HAP-1 (cell line): ENCODE data around the gene PAX8.

ENCODE experiments used
- DNase-seq, 2 experiments: peaks; one replicate each; pipeline ENCODE4 v3.0.0-alpha.2; 2016 to 2020; ENCODE audit warnings: low spot score in 2 of 2
- H3K27me3 ChIP-seq: fragments of 250-450 bp; sonication (Bioruptor Pico); 2 replicates; pipeline ENCODE4 v1.5.1; 2020; ENCODE audit warnings: low read depth, mild to moderate bottlenecking, moderate library complexity
- H3K36me3 ChIP-seq: fragments of 250-450 bp; sonication (Bioruptor Pico); replicated peaks from 2 replicates; pipeline ENCODE4 v1.5.1; 2020; ENCODE audit warnings: mild to moderate bottlenecking
- H3K4me1 ChIP-seq: fragments of 250-450 bp; sonication (Bioruptor Pico); 2 replicates; pipeline ENCODE4 v1.5.1; 2020; ENCODE audit warnings: mild to moderate bottlenecking
- H3K4me3 ChIP-seq: fragments of 250-450 bp; sonication (Bioruptor Pico); 2 replicates; pipeline ENCODE4 v1.5.1; 2020; ENCODE audit warnings: mild to moderate bottlenecking, moderate library complexity
- H3K9me3 ChIP-seq: fragments of 250-450 bp; sonication (Bioruptor Pico); 2 replicates; pipeline ENCODE4 v1.5.1; 2020; ENCODE audit warnings: mild to moderate bottlenecking, moderate library complexity
- in situ Hi-C: fragments of 300-500 bp; cut with MboI; formaldehyde crosslinking; loops from 3 replicates; pipeline ENCODE4 v1.14.3; 2020; ENCODE audit warnings: low sequenced_read_pairs, inconsistent platforms, mixed read lengths

The PAX8 gene

DNA sequence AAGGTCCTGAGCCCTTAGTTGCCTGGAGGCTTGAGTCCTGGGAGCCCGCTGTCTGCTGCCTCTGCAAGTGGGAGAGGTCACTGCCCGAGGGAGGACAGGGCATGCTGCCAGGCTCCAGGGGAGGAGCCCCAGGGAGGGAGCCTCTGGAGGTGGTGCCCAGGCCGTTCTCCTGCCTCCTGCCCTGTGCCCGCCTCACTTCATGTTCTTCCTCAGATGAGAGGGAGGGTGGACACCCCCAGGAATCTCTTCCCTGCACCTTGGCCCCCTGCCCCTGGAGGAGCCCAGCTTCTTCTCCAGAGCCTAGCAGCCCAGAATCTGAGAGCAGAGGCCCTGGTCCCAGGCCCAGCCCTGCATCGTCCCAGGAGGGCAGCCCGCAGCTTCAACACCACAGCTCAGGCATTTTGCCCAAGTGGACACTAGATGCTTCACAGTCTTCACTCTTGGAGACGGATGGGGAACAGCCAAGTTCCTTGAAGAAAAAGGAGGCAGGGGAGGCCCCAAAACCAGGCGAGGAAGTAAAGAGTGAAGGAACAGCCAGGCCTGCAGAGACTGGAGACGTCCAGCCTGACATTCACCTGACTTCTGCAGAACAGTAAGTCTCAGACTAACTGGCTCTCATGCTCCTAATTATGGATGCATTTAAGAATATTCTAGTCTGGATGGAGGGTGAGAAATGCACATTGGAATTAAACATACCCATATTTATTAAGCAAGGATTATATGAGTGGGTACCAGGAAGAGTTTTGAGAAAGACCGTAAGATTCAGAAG lies 92.9 kb downstream of the PAX8 start:
- Histone ChIP-seq H3K4me3 (no peak overlapping the region), H3K36me3 (no peaks in the 10 kb centered on the region), H3K4me1 (no peaks in the 10 kb centered on the region), H3K9me3 (no peaks in the 10 kb centered on the region), H3K27me3 (no peaks in the 10 kb centered on the region)
- no peak for DNase-seq
- in situ Hi-C loops, result no loop called here

DNA sequence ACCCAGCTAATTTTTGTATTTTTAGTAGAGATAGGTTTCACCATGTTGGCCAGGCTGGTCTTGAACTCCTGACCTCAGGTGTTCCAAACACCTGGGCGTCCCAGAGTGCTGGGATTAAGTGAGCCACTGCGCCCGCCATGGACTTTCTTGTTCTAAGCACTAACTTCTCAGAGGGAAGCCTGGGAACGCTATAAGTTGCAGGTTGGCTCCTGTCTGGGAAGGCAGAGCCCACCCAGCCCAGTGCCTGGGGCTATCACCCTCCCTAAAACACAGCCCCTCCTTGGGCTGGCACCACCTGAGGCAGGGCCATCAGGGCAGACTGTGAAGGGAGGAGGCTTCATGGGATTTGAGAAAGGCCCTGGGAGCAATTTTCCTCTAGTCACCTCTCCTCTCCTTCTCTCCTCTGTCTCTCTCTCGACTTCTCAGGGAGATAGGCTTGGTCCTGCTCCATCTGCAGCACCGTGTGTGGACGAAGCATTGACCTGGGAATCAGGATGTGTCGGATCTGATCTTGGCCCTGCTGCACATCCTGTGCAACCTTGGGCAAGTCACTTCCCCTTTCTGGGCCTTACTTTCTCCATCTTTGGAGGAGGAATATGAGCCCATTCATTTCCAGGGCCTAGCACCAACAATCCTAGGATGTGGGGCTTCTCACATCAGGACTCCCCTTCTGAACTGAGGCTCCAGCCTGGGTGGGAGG lies 94.0 kb downstream of the PAX8 start:
- H3K4me3 ChIP-seq, result no peak overlapping the region
- H3K4me1 ChIP-seq, result no peaks in the 10 kb centered on the region
- no peak for DNase-seq
- in situ Hi-C loops, result no loop called here
- H3K9me3 ChIP-seq, result no peaks in the 10 kb centered on the region
- H3K27me3 ChIP-seq, result no peaks in the 10 kb centered on the region
- H3K36me3 ChIP-seq, result no peaks in the 10 kb centered on the region

DNA sequence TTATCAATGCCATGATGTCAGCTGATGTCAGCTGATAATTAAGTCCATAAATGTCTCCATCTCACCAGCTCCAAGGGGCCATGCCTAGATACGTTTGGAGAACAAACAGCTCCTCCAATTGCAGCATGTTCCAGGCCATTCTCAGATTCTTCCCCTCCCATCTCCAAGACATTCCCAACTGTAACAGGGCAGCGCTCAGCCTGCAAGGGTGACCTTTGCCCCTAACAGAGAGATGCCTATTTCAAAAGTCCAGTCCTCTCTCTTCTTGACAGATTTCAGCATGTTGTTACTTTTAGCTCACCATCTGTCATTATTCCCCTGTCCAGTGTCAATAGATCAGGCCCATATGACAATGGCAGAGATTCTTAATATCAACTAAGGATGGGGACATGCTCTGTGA lies 95.0 kb downstream of the PAX8 start:
- Histone ChIP-seq H3K27me3 (no peaks in the 10 kb centered on the region), H3K4me3 (no peak overlapping the region), H3K9me3 (no peaks in the 10 kb centered on the region), H3K36me3 (no peaks in the 10 kb centered on the region), H3K4me1 (no peaks in the 10 kb centered on the region)
- no peak for DNase-seq
- in situ Hi-C loops, result no loop called here

DNA sequence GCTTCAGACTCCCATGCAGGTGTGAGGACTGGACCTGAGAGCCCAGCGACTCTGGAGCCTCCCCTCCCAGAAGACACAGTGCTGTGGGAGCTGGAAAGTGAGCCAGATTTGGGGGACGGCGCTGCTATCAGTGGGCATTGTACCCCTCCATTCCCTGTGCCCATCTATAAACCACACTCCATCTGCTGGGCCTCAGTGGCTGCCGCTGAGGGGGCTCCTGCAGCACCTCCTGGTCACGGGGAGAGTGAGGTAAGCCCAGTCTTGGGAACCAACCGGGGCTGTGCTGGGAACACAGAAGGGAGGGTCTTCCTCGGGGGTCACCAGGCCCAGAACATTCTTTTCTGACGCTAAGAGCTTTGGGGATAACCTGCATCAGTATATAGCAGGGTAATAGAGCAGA lies 95.5 kb downstream of the PAX8 start:
- H3K4me1 ChIP-seq, result no peaks in the 10 kb centered on the region
- in situ Hi-C loops, result no loop called here
- no peaks in the 10 kb centered on the region for H3K36me3 ChIP-seq
- DNase-seq, result no peak
- H3K9me3 ChIP-seq, result no peaks in the 10 kb centered on the region
- no peak overlapping the region for H3K4me3 ChIP-seq
- H3K27me3 ChIP-seq, result no peaks in the 10 kb centered on the region

DNA sequence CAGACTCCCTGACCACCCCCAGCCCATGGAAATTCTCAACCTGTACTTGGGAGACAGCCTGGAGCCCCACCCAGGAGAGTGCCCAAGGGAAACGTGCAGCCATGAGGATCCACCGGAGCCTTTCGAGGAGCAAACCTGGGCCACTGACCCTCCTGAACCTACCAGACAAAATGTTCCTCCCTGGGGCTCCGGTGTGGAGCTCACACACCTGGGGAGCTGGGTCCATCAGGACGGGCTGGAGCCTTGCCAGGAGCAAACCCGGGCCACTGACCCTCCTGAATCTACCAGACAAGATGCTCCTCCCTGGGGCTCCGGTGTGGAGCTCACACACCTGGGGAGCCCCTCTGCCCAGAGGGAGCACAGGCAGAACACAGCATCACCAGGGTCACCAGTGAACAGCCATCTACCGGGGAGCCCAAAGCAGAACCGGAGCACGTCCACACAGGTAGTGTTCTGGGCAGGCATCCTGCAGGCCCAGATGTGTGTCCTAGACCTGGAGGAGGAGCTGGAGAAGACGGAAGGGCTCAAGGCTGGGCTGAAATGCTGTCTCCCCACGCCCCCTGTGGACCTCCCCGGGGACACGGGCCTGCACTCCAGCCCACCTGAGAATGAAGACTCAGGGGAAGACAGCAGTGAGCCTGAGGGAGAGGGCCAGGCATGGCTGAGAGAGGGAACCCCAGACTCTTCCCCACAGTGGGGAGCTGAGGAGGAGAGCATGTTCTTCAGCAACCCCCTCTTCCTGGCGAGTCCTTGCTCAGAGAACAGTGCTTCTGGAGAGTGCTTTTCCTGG lies 96.1 kb downstream of the PAX8 start:
- no peak overlapping the region for H3K4me3 ChIP-seq
- no peaks in the 10 kb centered on the region for H3K4me1 ChIP-seq
- no peaks in the 10 kb centered on the region for H3K9me3 ChIP-seq
- in situ Hi-C loops, result no loop called here
- no peaks in the 10 kb centered on the region for H3K36me3 ChIP-seq
- H3K27me3 ChIP-seq, result no peaks in the 10 kb centered on the region
- no peak for DNase-seq

DNA sequence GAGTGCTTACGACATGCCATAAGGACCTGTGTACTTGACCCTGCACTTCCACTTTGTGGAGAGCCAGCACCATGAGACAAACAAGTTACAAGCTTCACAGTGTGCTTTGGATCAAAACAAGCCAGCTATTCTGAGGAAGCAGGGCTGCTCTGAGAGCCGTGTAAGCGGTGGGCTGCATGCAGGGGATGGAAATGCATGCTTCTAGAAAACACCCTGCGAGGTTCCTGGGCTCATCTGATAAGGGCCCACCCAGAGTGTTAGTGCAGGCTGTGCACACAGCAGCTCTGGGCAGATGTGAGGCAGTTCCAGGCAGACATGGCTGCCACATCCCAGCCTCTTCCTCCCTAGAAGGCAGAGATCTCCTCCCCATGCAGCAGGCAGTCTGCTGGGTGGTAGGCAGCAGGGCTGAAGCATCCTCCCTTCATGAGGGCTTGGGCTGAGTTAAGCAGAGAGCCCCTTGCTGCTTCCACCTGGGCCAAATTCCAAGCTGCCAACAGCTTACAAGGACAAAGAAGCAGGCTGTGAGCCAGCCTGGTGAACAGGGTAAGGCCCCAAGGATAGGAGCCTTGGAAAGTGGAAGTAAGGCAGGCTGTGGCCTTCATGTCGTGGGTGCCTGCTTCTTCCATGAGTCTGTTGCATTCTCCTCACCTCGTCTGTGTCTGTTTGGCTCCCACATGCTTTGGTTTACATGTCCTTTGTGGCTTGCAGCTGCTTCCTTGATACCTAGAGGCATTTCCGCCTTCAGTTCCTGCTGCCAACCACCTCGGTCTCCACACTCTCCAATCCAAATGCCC lies 97.3 kb downstream of the PAX8 start:
- no peaks in the 10 kb centered on the region for H3K36me3 ChIP-seq
- in situ Hi-C loops, result no loop called here
- no peaks in the 10 kb centered on the region for H3K4me1 ChIP-seq
- H3K9me3 ChIP-seq, result no peaks in the 10 kb centered on the region
- DNase-seq, result no peak
- H3K4me3 ChIP-seq, result no peak overlapping the region
- H3K27me3 ChIP-seq, result no peaks in the 10 kb centered on the region

DNA sequence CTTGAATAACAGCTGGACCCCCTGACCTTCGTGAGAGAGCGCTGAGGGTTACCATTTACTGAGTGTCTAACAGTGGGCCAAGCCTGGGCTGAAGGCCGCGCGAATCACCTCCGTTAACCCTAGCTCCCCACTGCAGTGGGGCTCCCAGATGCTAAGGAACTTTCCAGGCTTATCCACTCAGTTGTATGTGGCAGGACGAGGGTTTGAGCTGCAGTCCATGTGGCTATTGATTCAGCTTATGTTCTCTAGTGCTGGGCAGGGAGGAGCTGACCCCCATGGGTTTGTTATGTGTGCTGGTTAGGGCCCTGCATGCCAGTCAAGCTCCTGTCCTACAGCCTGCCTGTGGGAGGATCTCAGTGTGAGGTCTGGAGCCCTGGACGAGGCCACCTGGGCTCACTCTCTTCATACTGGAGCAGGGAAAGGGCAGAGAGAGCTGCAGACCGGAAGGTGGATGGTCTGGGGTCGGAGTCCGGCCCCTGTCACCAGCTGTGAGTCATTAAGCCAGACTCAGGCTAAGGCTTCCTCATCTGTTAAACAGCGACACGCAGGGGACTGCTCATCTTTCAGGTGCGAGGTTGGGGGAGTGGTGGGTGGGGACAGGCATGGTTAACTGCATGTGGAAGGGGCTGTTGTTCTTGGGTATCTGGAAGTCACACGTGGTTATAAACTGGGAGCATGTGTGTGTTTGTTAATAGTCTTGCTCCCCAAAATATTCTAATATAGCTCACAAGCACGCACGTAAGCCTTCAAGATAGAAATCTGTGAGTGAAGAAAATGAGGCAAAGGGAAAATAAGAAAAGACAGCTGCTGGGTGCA lies 98.4 kb downstream of the PAX8 start:
- Histone ChIP-seq H3K9me3 (no peaks in the 10 kb centered on the region), H3K36me3 (no peaks in the 10 kb centered on the region), H3K27me3 (no peaks in the 10 kb centered on the region), H3K4me1 (no peaks in the 10 kb centered on the region), H3K4me3 (no peak overlapping the region)
- DNase-seq, result no peak
- in situ Hi-C loops, result no loop called here

DNA sequence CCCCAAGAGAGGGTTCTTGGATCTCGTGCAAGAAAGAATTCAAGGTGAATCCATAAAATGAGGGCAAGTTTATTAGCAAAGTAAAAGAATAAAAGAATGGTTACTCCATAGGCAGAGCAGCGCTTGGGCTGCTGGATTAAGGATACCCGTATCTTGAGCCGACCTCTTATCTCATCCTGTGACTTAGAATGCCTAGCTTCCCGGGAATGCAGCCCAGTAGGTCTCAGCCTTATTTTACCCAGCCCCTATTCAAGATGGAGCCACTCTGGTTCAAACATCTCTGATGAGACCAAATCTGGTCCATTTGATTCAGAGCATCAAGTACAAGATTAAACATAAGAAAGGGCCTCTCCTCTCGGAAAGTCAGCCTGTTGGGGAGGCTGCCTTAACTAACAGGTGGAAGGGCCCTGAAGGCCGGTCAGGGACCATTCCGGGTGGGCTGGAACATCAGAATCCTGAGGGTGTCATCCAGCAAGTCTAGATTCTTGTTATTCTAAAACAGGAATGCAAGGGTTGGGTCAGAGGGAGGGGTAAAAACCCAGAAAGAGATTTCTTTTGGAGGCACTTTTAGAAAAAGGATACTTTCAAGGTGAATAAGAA lies 99.2 kb downstream of the PAX8 start:
- no peaks in the 10 kb centered on the region for H3K4me1 ChIP-seq

DNA sequence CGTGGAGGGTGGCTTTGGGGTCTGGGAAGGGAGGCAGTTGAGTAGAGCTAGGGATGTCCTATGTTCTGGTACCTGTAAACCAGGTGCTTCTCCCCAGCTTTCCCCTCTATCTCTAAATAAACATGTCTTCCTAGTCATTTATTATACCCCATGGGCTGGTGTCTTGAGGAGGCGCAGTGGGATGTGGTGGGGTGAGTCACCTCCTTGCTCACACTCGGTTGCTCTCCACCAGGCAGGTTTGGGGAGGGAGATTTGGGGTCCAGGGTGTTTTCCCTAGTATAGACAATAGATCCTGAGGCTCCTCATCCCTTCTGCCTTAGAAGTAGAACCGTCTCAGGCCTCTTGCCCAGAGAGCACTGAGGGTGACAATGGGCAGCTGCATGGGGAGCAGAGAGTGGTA lies 99.8 kb downstream of the PAX8 start:
- H3K9me3 ChIP-seq, result no peaks in the 10 kb centered on the region
- H3K27me3 ChIP-seq, result no peaks in the 10 kb centered on the region
- H3K4me3 ChIP-seq, result no peak overlapping the region
- DNase-seq, result no peak
- H3K4me1 ChIP-seq, result no peaks in the 10 kb centered on the region
- H3K36me3 ChIP-seq, result no peaks in the 10 kb centered on the region
- in situ Hi-C loops, result no loop called here

More for the DNA sequence above, 99.2 kb downstream of the PAX8 start:
- Histone ChIP-seq H3K36me3 (no peaks in the 10 kb centered on the region), H3K4me3 (no peak overlapping the region), H3K9me3 (no peaks in the 10 kb centered on the region), H3K27me3 (no peaks in the 10 kb centered on the region)
- in situ Hi-C loops, result no loop called here
- no peak for DNase-seq

DNA sequence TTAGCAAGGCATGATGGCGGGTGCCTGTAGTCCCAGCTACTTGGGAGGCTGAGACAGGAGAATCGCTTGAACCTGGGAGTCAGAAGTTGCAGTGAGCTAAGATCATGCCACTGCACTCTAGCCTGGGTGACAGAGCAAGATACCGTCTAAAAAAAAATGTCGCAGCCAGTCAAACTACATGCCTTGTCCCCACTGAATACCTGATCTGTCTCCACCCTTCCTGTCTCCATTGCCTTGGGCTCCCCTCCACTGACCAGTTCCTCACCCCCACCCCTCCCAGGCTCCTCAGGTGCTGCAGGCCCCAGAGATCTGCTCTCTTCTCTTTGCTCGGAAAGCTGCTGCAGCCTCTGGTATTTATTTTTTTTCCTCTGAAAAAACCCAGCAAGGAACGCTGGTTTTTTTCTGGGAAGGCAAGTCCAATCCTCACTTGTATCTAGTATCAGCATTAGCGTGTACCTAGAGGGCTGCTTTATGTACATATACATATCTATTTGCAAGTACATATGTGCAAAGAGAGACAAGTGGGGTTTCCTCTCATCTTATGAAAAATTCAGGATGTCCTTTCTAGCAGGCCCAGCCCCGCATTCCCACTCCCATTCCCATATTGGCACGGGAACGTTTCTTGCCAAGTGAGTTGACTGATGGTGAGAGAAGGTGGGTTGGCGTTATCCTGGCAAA lies 100.5 kb downstream of the PAX8 start:
- no peak overlapping the region for H3K4me3 ChIP-seq
- H3K4me1 ChIP-seq, result no peaks in the 10 kb centered on the region
- H3K27me3 ChIP-seq, result no peaks in the 10 kb centered on the region
- DNase-seq, result no peak
- H3K36me3 ChIP-seq, result no peaks in the 10 kb centered on the region
- in situ Hi-C loops, result no loop called here
- H3K9me3 ChIP-seq, result no peaks in the 10 kb centered on the region

DNA sequence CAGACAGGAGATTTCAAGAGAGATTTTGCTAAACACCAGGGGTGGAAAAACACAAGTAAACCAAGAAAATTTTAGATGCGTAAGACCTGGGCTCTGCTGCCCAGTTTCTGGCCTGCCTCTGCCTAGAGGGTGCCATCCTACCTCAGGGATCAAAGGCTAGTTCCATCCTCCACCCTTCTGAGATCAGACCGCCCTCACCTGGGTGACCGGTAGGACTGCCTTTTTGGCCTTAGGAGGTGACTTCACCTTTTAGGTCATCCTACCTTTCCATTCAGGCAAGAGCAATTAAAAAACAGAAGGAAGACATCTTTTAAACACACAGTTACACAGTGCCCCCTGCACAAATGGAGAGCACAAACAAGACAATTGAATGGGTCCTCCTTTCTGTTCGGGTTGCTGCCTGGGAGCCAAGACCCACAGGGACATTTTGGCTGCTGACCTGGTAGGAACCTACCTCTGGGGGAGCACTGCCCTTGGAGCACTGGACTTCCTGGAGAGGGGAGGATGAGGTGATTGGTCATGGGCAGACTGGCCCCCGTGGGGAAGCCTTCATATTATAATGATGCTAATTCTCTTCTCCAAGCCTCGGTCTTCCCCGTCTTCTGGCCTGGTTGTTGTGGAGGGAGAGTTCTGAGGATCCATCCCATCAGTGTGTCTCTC lies 101.9 kb downstream of the PAX8 start:
- in situ Hi-C loops, result no loop called here
- Histone ChIP-seq H3K9me3 (no peaks in the 10 kb centered on the region), H3K4me1 (no peaks in the 10 kb centered on the region), H3K27me3 (no peaks in the 10 kb centered on the region), H3K4me3 (no peak overlapping the region), H3K36me3 (no peaks in the 10 kb centered on the region)
- no peak for DNase-seq
